K562 (cell line): Measurements from ENCODE around the gene DCUN1D2. TPM values are rescaled to one million over a fixed set of nuclear protein-coding genes. Genes with fewer than 3 reads are reported as not detected.

Experiments
- ATAC-seq: fragments of 200-7000 bp; cut with Tn5 transposase; 3 replicates; pipeline ENCODE4 v1.9.1; 2020; ENCODE audit warnings: moderate library complexity
- BruUV-seq: library from RNA; stranded (reverse); fragments of 400-500 nt; replicated peaks from 2 replicates; lab custom pipeline; 2021; lab: Mats Ljungman, UMichigan
- CTCF ChIA-PET: fragments of 300-600 bp; formaldehyde crosslinking; extraction: SDS; loops from one replicate; lab custom pipeline; 2021; ENCODE audit warnings: low intra/inter-chr PET ratio; lab: Yijun Ruan, JAX
- POLR2A ChIA-PET: fragments of 300-600, 350-650 bp; sonication (Branson Sonifier 250); formaldehyde crosslinking; extraction: SDS; loops from one replicate; lab custom pipeline; 2021; ENCODE audit warnings: antibody characterized with exemption, inconsistent platforms; lab: Yijun Ruan, JAX
- DNase-seq, 4 experiments: peaks; one replicate each; pipeline versions ENCODE4 v3.0.0 to v3.0.0-alpha.2; 2011 to 2018; ENCODE audit warnings: low spot score in 3 of 4, mixed read lengths in 3 of 4; ENCODE audit errors: extremely low read depth in 1 of 4
- FAIRE-seq: peaks from 2 replicates; lab custom pipeline; 2011; peaks lifted over from hg19 to GRCh38; lab: Jason Lieb, UNC
- H2AFZ ChIP-seq: 2 replicates; pipeline ENCODE4 v1.6.0; 2011; ENCODE audit warnings: low read depth, low read length, control low read depth, inconsistent platforms
- H3K27ac ChIP-seq: fragments of 200-600 bp; 3 replicates; pipeline ENCODE4 v1.8.0; 2011; ENCODE audit warnings: low read depth, mild to moderate bottlenecking, control low read depth, inconsistent platforms, low read length, moderate library complexity, mixed read lengths; ENCODE audit errors: extremely low read depth
- H3K27me3 ChIP-seq, 2 experiments: fragments of 300-600 bp in 1 of 2; 2 replicates in 1 of 2; 3 replicates in 1 of 2; pipeline versions ENCODE4 v1.6.0 to v1.8.0; 2011; ENCODE audit warnings: inconsistent platforms in 2 of 2, low read length in 2 of 2, mild to moderate bottlenecking in 1 of 2, mixed read lengths in 1 of 2, moderate library complexity in 1 of 2; ENCODE audit not compliant: control insufficient read depth in 2 of 2, insufficient read depth in 2 of 2
- H3K36me3 ChIP-seq: fragments of 300-600 bp; 3 replicates; pipeline ENCODE4 v1.8.0; 2011; ENCODE audit warnings: mild to moderate bottlenecking, low read length, inconsistent platforms; ENCODE audit not compliant: control insufficient read depth, insufficient read depth
- H3K4me1 ChIP-seq, 2 experiments: fragments of 200-600 bp in 1 of 2; replicated peaks in 1 of 2; 2 replicates in 1 of 2; 3 replicates in 1 of 2; pipeline versions ENCODE4 v1.5.1 to v1.8.0; 2011; ENCODE audit warnings: inconsistent platforms in 2 of 2, low read length in 2 of 2, mild to moderate bottlenecking in 1 of 2, mixed read lengths in 1 of 2, moderate library complexity in 1 of 2; ENCODE audit not compliant: control insufficient read depth in 2 of 2, insufficient read depth in 2 of 2
- H3K4me2 ChIP-seq: 2 replicates; pipeline ENCODE4 v1.6.1; 2011; ENCODE audit warnings: low read length, control low read depth, inconsistent platforms, mixed read lengths; ENCODE audit not compliant: insufficient read depth
- H3K4me3 ChIP-seq: fragments of 200-600 bp; sonication (generic), shearing (Covaris generic); 2 replicates; pipeline ENCODE4 v1.5.1; 2016; ENCODE audit warnings: control low read depth, inconsistent platforms
- H3K79me2 ChIP-seq: fragments of 200-600 bp; 3 replicates; pipeline ENCODE4 v1.8.0; 2011; ENCODE audit warnings: low read length, inconsistent platforms; ENCODE audit not compliant: control insufficient read depth, insufficient read depth
- H3K9ac ChIP-seq, 2 experiments: 2 replicates each; pipeline versions ENCODE4 v1.6.0 to v1.6.1; 2011; ENCODE audit warnings: low read depth in 2 of 2, low read length in 2 of 2, control low read depth in 1 of 2, inconsistent platforms in 1 of 2, mild to moderate bottlenecking in 1 of 2, mixed read lengths in 1 of 2; ENCODE audit not compliant: insufficient read depth in 1 of 2
- H3K9me1 ChIP-seq: one replicate; pipeline ENCODE4 v1.6.0; 2011; ENCODE audit warnings: inconsistent platforms, mild to moderate bottlenecking, low read length, moderate library complexity; ENCODE audit not compliant: control insufficient read depth, insufficient read depth
- H3K9me3 ChIP-seq: replicated peaks from 2 replicates; pipeline ENCODE4 v1.5.1; 2011; ENCODE audit warnings: low read depth, low read length, inconsistent platforms; ENCODE audit not compliant: control insufficient read depth, insufficient read depth
- H4K20me1 ChIP-seq: replicated peaks from 2 replicates; pipeline ENCODE4 v1.6.1; 2011; ENCODE audit warnings: low read length, inconsistent platforms, mixed read lengths; ENCODE audit not compliant: control insufficient read depth, insufficient read depth
- GMEB1 ChIP-seq: fragments of 250-450 bp; sonication (Bioruptor Pico); IDR thresholded peaks from 2 replicates; pipeline ENCODE4 v1.4.0; 2020; ENCODE audit warnings: mild to moderate bottlenecking
- RAD51 ChIP-seq: fragments of 450-650 bp; IDR thresholded peaks from 2 replicates; pipeline ENCODE4 v1.7.1; 2016; ENCODE audit warnings: low read depth, mild to moderate bottlenecking, borderline replicate concordance
- WGBS: fragments of 100-300 bp; shearing (Covaris generic); methylation state at CpG from one replicate; pipeline ENCODE4 v1.1.6; 2016; ENCODE audit warnings: low coverage, mixed read lengths; ENCODE audit not compliant: insufficient coverage; ENCODE audit errors: missing lambda C conversion rate; 5-methylcytosine and 5-hydroxymethylcytosine counted together
- in situ Hi-C: fragments of 300-500 bp; cut with MboI; formaldehyde crosslinking; loops from 4 replicates; pipeline ENCODE4 v1.15.0; 2018; ENCODE audit warnings: inconsistent platforms, mixed read lengths
- intact Hi-C: fragments of 100-400 bp; cut with micrococcal nuclease; formaldehyde crosslinking; loops from 2 replicates; pipeline ENCODE4 v1.14.2; 2022
- polyA plus RNA-seq, 8 experiments: library from polyadenylated mRNA; depleted of rRNA in 4 of 8; stranded (reverse) in 5 of 8; unstranded in 3 of 8; fragments of >200 nt; fragmentation: Nextera tagmentation in 2 of 8; fragmentation: Illumina TruSeq in 1 of 8; extraction: Ambion mirVana in 2 of 8; extraction: Trizol in 1 of 8; gene quantifications; 2 replicates each; pipeline versions ENCODE4 v1.2.1 to v1.2.3, GENCODE V29; 2011 to 2014; ENCODE audit warnings: inconsistent platforms in 1 of 8, missing spikeins in 1 of 8
- total RNA-seq, 7 experiments: library from RNA; depleted of rRNA in 6 of 7; stranded (reverse); fragments of >200 nt in 6 of 7; fragmentation: Illumina TruSeq in 2 of 7; extraction: Trizol in 2 of 7; gene quantifications; 2 replicates each; pipeline versions ENCODE4 v1.2.1 to v1.2.3, GENCODE V29; 2011 to 2021; ENCODE audit warnings: low replicate concordance in 1 of 7

Gene DCUN1D2
- total and polyA plus RNA-seq, 9 of the 15 experiments (the other 6 are each of a cell fraction or from before 2014, with no cell fraction given) = 2.1 to 16.8 (median 11.1) TPM

GRCh38 chr13:113537909-113538688, 47.6 kb upstream of the DCUN1D2 start:
- no peak for DNase-seq
- WGBS = 93% methylated on average over 16 of the region's 21 CpGs
- no peaks in the 10 kb centered on the region for H3K27me3 ChIP-seq
- no peaks in the 10 kb centered on the region for H3K4me1 ChIP-seq
- H3K9me3 ChIP-seq = no peaks in the 10 kb centered on the region; the same call in 1 of the 2 replicates
- ATAC-seq = no peak
- POLR2A ChIA-PET = no interaction called here
- H3K4me2 ChIP-seq = no peak overlapping the region
- no peak overlapping the region for H2AFZ ChIP-seq
- intact Hi-C loops = no loop called here
- no peak for FAIRE-seq
- H3K27ac ChIP-seq = no peak overlapping the region
- no peak overlapping the region for H3K9ac ChIP-seq
- H3K36me3 ChIP-seq = peaks cover 14% of the 10 kb centered on the region; the same call in 2 of the 3 replicates
- no peaks in the 10 kb centered on the region for H4K20me1 ChIP-seq
- no TSS peak for BruUV-seq
- H3K4me3 ChIP-seq = no peak overlapping the region
- in situ Hi-C loops = no loop called here
- TF ChIP-seq RAD51 = no peak
- TF ChIP-seq GMEB1 (CRISPR knock-in tag) = no peak
- H3K9me1 ChIP-seq = no peaks in the 10 kb centered on the region
- peaks cover 13% of the 10 kb centered on the region; the same call in 2 of the 3 replicates for H3K79me2 ChIP-seq
- CTCF ChIA-PET = no interaction called here
